Omental fat pad (tissue), 4 donors: ENCODE results near the gene GKN1. TPM values are rescaled to one million over a fixed set of nuclear protein-coding genes. Genes with fewer than 3 reads are reported as not detected.
A peak's percentile ranks its signal among the peaks of the same experiment; 100 is the strongest.

Experiments
- ATAC-seq: fragments of 150-250 bp; one replicate; pipeline ENCODE4 v1.9.1; 2016; ENCODE audit warnings: mild to moderate bottlenecking, moderate library complexity; ENCODE audit not compliant: low FRiP score
- DNase-seq: peaks from one replicate; pipeline ENCODE4 v3.0.0-alpha.2; 2019; ENCODE audit warnings: low spot score
- total RNA-seq, 4 donors: library from RNA; depleted of rRNA; stranded (reverse); fragments of >200 nt; gene quantifications; one replicate each; pipeline ENCODE4 v1.1.0, GENCODE V29; 2016
- TF ChIP-seq, protein P1 (sequence below), 3 donors: fragments of 450-650 bp; IDR thresholded peaks; one replicate each; pipeline ENCODE4 v1.5.1; 2016 to 2017; ENCODE audit warnings: antibody characterized with exemption in 3 of 3, mild to moderate bottlenecking in 3 of 3, moderate library complexity in 2 of 3

GKN1 gene
- total RNA-seq: not detected

DNA sequence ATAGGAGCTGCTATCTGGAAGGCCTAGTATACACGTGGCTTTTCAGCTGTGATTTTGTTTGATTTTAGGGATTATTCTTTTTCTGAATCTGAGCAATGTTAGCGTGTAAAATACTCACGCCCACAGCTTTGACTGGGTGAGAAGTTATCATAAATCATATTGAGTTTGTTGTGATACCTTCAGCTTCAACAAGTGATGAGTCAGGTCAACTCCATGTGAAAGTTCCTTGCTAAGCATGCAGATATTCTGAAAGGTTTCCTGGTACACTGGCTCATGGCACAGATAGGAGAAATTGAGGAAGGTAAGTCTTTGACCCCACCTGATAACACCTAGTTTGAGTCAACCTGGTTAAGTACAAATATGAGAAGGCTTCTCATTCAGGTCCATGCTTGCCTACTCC lies at the start of gene GKN1:
Gene GKN1 (plus strand): TSS at position 386 of the 400 bp plus-strand sequence. CDS start 42 bp downstream, outside the sequence.
- TF ChIP-seq, protein P1, sequence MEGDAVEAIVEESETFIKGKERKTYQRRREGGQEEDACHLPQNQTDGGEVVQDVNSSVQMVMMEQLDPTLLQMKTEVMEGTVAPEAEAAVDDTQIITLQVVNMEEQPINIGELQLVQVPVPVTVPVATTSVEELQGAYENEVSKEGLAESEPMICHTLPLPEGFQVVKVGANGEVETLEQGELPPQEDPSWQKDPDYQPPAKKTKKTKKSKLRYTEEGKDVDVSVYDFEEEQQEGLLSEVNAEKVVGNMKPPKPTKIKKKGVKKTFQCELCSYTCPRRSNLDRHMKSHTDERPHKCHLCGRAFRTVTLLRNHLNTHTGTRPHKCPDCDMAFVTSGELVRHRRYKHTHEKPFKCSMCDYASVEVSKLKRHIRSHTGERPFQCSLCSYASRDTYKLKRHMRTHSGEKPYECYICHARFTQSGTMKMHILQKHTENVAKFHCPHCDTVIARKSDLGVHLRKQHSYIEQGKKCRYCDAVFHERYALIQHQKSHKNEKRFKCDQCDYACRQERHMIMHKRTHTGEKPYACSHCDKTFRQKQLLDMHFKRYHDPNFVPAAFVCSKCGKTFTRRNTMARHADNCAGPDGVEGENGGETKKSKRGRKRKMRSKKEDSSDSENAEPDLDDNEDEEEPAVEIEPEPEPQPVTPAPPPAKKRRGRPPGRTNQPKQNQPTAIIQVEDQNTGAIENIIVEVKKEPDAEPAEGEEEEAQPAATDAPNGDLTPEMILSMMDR (IDR thresholded peaks at IDR 0.05): no peak
- DNase-seq (no peak), ATAC-seq (no peak)

GRCh38 chr2:68925295-68925896 lies 49.0 kb upstream of the GKN1 start:
- ATAC-seq (no peak), DNase-seq (no peak)
- TF ChIP-seq, protein P1 (IDR thresholded peaks at IDR 0.05): peak in 2 of 3 donors; percentile 30 to 72

- DNase-seq (no peak), ATAC-seq (no peak)
- TF ChIP-seq, protein P1 (IDR thresholded peaks at IDR 0.05): no peak
Measured at GRCh38 chr2:68926796-68927195, 47.6 kb upstream of the GKN1 start.

- TF ChIP-seq, protein P1 (IDR thresholded peaks at IDR 0.05): no peak
- no peak for DNase-seq
- ATAC-seq: no peak
Measured at GRCh38 chr2:68931149-68931711, 43.2 kb upstream of the GKN1 start.

- TF ChIP-seq, protein P1 (IDR thresholded peaks at IDR 0.05): no peak
- no peak for DNase-seq
- ATAC-seq: no peak
Measured at GRCh38 chr2:68931799-68932198, 42.6 kb upstream of the GKN1 start.

DNA sequence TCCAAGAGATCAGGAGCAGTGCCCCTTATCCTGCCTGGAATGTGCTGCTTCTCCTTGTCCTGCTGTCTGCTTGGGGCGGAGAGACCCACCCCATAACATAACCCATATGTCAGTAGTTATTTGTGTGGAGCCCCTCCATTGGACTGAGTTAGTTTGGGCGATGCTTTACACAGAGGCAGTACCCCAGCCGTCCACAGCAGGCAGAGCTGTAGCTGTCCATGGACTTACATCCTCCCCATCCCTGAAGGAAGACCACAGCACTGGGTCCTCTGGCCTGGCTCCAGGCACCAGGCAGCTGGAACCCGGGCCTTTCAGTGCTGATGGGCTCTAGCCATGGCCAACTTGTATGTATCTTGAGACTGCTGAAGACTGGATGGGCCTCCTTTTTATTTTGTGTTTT lies 42.0 kb upstream of the GKN1 start:
- TF ChIP-seq, protein P1 (IDR thresholded peaks at IDR 0.05): no peak
- ATAC-seq: no peak
- no peak for DNase-seq

GRCh38 chr2:68934021-68934420 lies 40.4 kb upstream of the GKN1 start:
- TF ChIP-seq, protein P1 (IDR thresholded peaks at IDR 0.05): no peak
- ATAC-seq: no peak
- DNase-seq: no peak
